GM12878 (cell line): ENCODE measurements around the gene MAP3K5. TPM values are rescaled to one million over a fixed set of nuclear protein-coding genes. Genes with fewer than 3 reads are reported as not detected.

Experiments
- ATAC-seq: fragments of 200-7000 bp; cut with Tn5 transposase; 3 replicates; pipeline ENCODE4 v1.9.1; 2020; ENCODE audit warnings: mild to moderate bottlenecking, moderate library complexity
- BruUV-seq: library from RNA; stranded (reverse); fragments of 400-500 nt; replicated peaks from 2 replicates; lab custom pipeline; 2021; lab: Mats Ljungman, UMichigan
- CTCF ChIA-PET: fragments of 300-600 bp; sonication (Branson Sonifier 250); formaldehyde crosslinking; extraction: SDS; loops from one replicate; lab custom pipeline; 2021; ENCODE audit warnings: inconsistent platforms; lab: Yijun Ruan, JAX
- POLR2A ChIA-PET: fragments of 350-600 bp; formaldehyde crosslinking; extraction: SDS; loops from one replicate; lab custom pipeline; 2021; ENCODE audit warnings: inconsistent platforms; lab: Charles Lee
- RAD21 ChIA-PET: fragments of 300-600 bp; sonication (Branson Sonifier 250); formaldehyde crosslinking; loops from one replicate; lab custom pipeline; 2023; ENCODE audit warnings: antibody characterized with exemption; ENCODE audit not compliant: unreplicated experiment; lab: Charles Lee
- SMC1A ChIA-PET: fragments of 300-600 bp; sonication (Branson Sonifier 250); formaldehyde crosslinking; loops from one replicate; lab custom pipeline; 2023; ENCODE audit not compliant: unreplicated experiment, uncharacterized antibody; lab: Charles Lee
- DNase-seq: peaks from one replicate; pipeline ENCODE4 v3.0.0-alpha.2; 2011; ENCODE audit warnings: low read depth, low spot score
- FAIRE-seq: peaks from 3 replicates; lab custom pipeline; 2011; peaks lifted over from hg19 to GRCh38; lab: Jason Lieb, UNC
- H2AFZ ChIP-seq: 2 replicates; pipeline ENCODE4 v1.6.0; 2011; ENCODE audit warnings: low read depth, low read length, control low read depth; ENCODE audit not compliant: control insufficient read depth
- H3K27ac ChIP-seq: 2 replicates; pipeline ENCODE4 v1.5.1; 2011; ENCODE audit warnings: control low read depth; ENCODE audit not compliant: control insufficient read depth, insufficient read depth
- H3K27me3 ChIP-seq, 2 experiments: replicated peaks in 1 of 2; 2 replicates each; pipeline versions ENCODE4 v1.6.0 to v1.6.1; 2011; ENCODE audit warnings: low read length in 1 of 2; ENCODE audit not compliant: control insufficient read depth in 2 of 2, insufficient read depth in 2 of 2
- H3K36me3 ChIP-seq, 2 experiments: 2 replicates each; pipeline ENCODE4 v1.5.1; 2011; ENCODE audit warnings: low read length in 1 of 2; ENCODE audit not compliant: control insufficient read depth in 2 of 2, insufficient read depth in 2 of 2
- H3K4me1 ChIP-seq: 2 replicates; pipeline ENCODE4 v1.6.1; 2011; ENCODE audit warnings: mild to moderate bottlenecking, low read length, moderate library complexity, mixed read lengths; ENCODE audit not compliant: control insufficient read depth, insufficient read depth
- H3K4me2 ChIP-seq: 2 replicates; pipeline ENCODE4 v1.6.0; 2011; ENCODE audit warnings: control low read depth; ENCODE audit not compliant: control insufficient read depth, insufficient read depth
- H3K4me3 ChIP-seq: fragments of 200-600 bp; sonication (generic); 2 replicates; pipeline ENCODE4 v1.5.1; 2016
- H3K79me2 ChIP-seq: 2 replicates; pipeline ENCODE4 v1.6.0; 2011; ENCODE audit warnings: low read length; ENCODE audit not compliant: control insufficient read depth, insufficient read depth
- H3K9ac ChIP-seq: 2 replicates; pipeline ENCODE4 v1.8.0; 2011; ENCODE audit warnings: low read length, control low read depth, mixed read lengths; ENCODE audit not compliant: control insufficient read depth, insufficient read depth
- H3K9me3 ChIP-seq: replicated peaks from 3 replicates; pipeline ENCODE4 v1.5.1; 2011; ENCODE audit warnings: mild to moderate bottlenecking, low read length; ENCODE audit not compliant: control insufficient read depth, insufficient read depth
- H4K20me1 ChIP-seq: 2 replicates; pipeline ENCODE4 v1.6.0; 2011; ENCODE audit not compliant: control insufficient read depth, insufficient read depth
- E2F4 ChIP-seq: IDR thresholded peaks from 2 replicates; pipeline ENCODE4 v1.6.1; 2012; ENCODE audit warnings: low read depth, low read length, improper control_type of control experiment
- FOS ChIP-seq: IDR thresholded peaks from 3 replicates; pipeline ENCODE4 v1.6.1; 2011; ENCODE audit warnings: borderline replicate concordance; ENCODE audit not compliant: insufficient read length; ENCODE audit errors: extremely low read depth
- GATAD2B ChIP-seq: fragments of 450-650 bp; conservative IDR thresholded peaks from 2 replicates; pipeline ENCODE4 v1.6.1; 2017; ENCODE audit warnings: low read depth, mild to moderate bottlenecking, moderate library complexity
- KLF5 ChIP-seq: fragments of 450-650 bp; IDR thresholded peaks from 2 replicates; pipeline ENCODE4 v1.6.1; 2014; ENCODE audit warnings: mild to moderate bottlenecking; ENCODE audit not compliant: partially characterized antibody
- MAX ChIP-seq: IDR thresholded peaks from 2 replicates; pipeline ENCODE4 v1.6.1; 2012; ENCODE audit warnings: low read depth, low read length, improper control_type of control experiment
- NR2C1 ChIP-seq: fragments of 450-650 bp; IDR thresholded peaks from 2 replicates; pipeline ENCODE4 v1.6.1; 2017; ENCODE audit warnings: antibody characterized with exemption, mild to moderate bottlenecking, moderate library complexity
- POLR2A ChIP-seq: IDR thresholded peaks from 2 replicates; pipeline ENCODE4 v1.6.1; 2011; ENCODE audit warnings: low read depth, mild to moderate bottlenecking, low read length
- POLR2AphosphoS5 ChIP-seq: IDR thresholded peaks from 2 replicates; pipeline ENCODE4 v1.6.1; 2011; ENCODE audit warnings: mild to moderate bottlenecking, low read length, inconsistent platforms
- TCF7 ChIP-seq: IDR thresholded peaks from 2 replicates; pipeline ENCODE4 v1.6.1; 2014; ENCODE audit warnings: antibody characterized with exemption, borderline replicate concordance
- WGBS: methylation state at CpG from one replicate; pipeline ENCODE4 v1.1.6; 2016; ENCODE audit warnings: low lambda C conversion rate; ENCODE audit not compliant: insufficient replicate concordance, insufficient coverage; ENCODE audit errors: missing lambda C conversion rate; 5-methylcytosine and 5-hydroxymethylcytosine counted together
- in situ Hi-C: fragments of 300-500 bp; cut with MboI; formaldehyde crosslinking; loops from 9 replicates; pipeline ENCODE4 v1.14.3; 2018; ENCODE audit warnings: mixed read lengths
- intact Hi-C: fragments of 100-400 bp; cut with micrococcal nuclease; formaldehyde crosslinking; loops from one replicate; pipeline ENCODE4 v1.14.2; 2022; ENCODE audit not compliant: unreplicated experiment
- polyA plus RNA-seq, 11 experiments: library from polyadenylated mRNA; depleted of rRNA in 4 of 11; unstranded in 6 of 11; stranded (reverse) in 5 of 11; fragments of >200 nt; fragmentation: Nextera tagmentation in 4 of 11; fragmentation: Illumina TruSeq in 1 of 11; extraction: Ambion mirVana in 4 of 11; extraction: Trizol in 1 of 11; gene quantifications; 1 replicate in 1 of 11; 2 replicates in 10 of 11; pipeline versions ENCODE4 v1.2.1 to v1.2.3, GENCODE V29; 2011 to 2016; ENCODE audit warnings: inconsistent platforms in 2 of 11, missing spikeins in 2 of 11, low read depth in 1 of 11
- total RNA-seq, 4 experiments: library from RNA; depleted of rRNA in 3 of 4; stranded (reverse); fragments of >200 nt in 3 of 4; fragmentation: Illumina TruSeq in 1 of 4; extraction: Trizol in 1 of 4; gene quantifications; 2 replicates each; pipeline versions ENCODE4 v1.2.1 to v1.2.3, GENCODE V29; 2013 to 2021
- TF ChIP-seq, protein P1 (sequence below): IDR thresholded peaks from 2 replicates; pipeline ENCODE4 v1.6.1; 2012; ENCODE audit warnings: improper control_type of control experiment, low read depth, low read length; ENCODE audit not compliant: insufficient replicate concordance
- TF ChIP-seq, protein P2 (sequence below): fragments of 450-650 bp; IDR thresholded peaks from 2 replicates; pipeline ENCODE4 v1.6.1; 2017; ENCODE audit warnings: borderline replicate concordance

The MAP3K5 gene
- total and polyA plus RNA-seq, 10 of the 15 experiments (the other 5 are each of a cell fraction or from before 2014, with no cell fraction given): 5.4 to 34.3 (median 26.4) TPM

GRCh38 chr6:136762022-136762975 lies 30.0 kb downstream of the MAP3K5 start:
- intact Hi-C loops: no loop called here
- peak overlapping the region; percentile 97 for H3K27ac ChIP-seq
- H3K27me3 ChIP-seq: no peaks in the 10 kb centered on the region
- FAIRE-seq (no peak), DNase-seq (no peak), ATAC-seq (peak; percentile 1)
- no peaks in the 10 kb centered on the region for H3K9me3 ChIP-seq
- H3K36me3 ChIP-seq: peaks cover 0 to 3% of the 10 kb centered on the region in 2 experiments; a peak in 1 of 4 replicates
- peak overlapping the region; percentile 75 for H3K9ac ChIP-seq
- 65% methylated on average over 3 of the region's 3 CpGs for WGBS
- H3K4me1 ChIP-seq: peaks cover 61% of the 10 kb centered on the region
- CTCF ChIA-PET: interaction anchor here (0.7 to 7.9 kb wide), 13 partner anchors 9 to 118 kb away, joined by 3 to 107 read pairs (median 6); partner anchors contain the start of gene MAP3K5
- POLR2A ChIA-PET: interaction anchor here (0.6 to 8.4 kb wide), 11 partner anchors 10 to 118 kb away, joined by 3 to 252 read pairs (median 8); partner anchors contain the start of gene MAP3K5
- SMC1A ChIA-PET: interaction anchor here (0.6 to 8.4 kb wide), 16 partner anchors 9 to 205 kb away, joined by 3 to 368 read pairs (median 8); partner anchors contain the start of gene MAP3K5
- peaks cover 95% of the 10 kb centered on the region for H3K79me2 ChIP-seq
- in situ Hi-C loops: no loop called here
- no peaks in the 10 kb centered on the region for H4K20me1 ChIP-seq
- no peak overlapping the region for H2AFZ ChIP-seq
- RAD21 ChIA-PET: interaction anchor here (0.8 to 8.4 kb wide), 12 partner anchors 10 to 118 kb away, joined by 3 to 363 read pairs (median 22); partner anchors contain the start of gene MAP3K5
- BruUV-seq: no TSS peak
- H3K4me3 ChIP-seq: peak overlapping the region; percentile 61
- H3K4me2 ChIP-seq: peak overlapping the region; percentile 92
- TF ChIP-seq, protein P1, sequence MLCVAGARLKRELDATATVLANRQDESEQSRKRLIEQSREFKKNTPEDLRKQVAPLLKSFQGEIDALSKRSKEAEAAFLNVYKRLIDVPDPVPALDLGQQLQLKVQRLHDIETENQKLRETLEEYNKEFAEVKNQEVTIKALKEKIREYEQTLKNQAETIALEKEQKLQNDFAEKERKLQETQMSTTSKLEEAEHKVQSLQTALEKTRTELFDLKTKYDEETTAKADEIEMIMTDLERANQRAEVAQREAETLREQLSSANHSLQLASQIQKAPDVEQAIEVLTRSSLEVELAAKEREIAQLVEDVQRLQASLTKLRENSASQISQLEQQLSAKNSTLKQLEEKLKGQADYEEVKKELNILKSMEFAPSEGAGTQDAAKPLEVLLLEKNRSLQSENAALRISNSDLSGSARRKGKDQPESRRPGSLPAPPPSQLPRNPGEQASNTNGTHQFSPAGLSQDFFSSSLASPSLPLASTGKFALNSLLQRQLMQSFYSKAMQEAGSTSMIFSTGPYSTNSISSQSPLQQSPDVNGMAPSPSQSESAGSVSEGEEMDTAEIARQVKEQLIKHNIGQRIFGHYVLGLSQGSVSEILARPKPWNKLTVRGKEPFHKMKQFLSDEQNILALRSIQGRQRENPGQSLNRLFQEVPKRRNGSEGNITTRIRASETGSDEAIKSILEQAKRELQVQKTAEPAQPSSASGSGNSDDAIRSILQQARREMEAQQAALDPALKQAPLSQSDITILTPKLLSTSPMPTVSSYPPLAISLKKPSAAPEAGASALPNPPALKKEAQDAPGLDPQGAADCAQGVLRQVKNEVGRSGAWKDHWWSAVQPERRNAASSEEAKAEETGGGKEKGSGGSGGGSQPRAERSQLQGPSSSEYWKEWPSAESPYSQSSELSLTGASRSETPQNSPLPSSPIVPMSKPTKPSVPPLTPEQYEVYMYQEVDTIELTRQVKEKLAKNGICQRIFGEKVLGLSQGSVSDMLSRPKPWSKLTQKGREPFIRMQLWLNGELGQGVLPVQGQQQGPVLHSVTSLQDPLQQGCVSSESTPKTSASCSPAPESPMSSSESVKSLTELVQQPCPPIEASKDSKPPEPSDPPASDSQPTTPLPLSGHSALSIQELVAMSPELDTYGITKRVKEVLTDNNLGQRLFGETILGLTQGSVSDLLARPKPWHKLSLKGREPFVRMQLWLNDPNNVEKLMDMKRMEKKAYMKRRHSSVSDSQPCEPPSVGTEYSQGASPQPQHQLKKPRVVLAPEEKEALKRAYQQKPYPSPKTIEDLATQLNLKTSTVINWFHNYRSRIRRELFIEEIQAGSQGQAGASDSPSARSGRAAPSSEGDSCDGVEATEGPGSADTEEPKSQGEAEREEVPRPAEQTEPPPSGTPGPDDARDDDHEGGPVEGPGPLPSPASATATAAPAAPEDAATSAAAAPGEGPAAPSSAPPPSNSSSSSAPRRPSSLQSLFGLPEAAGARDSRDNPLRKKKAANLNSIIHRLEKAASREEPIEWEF: no peak
- TF ChIP-seq TCF7 (no peak), NR2C1 (no peak), E2F4 (no peak), KLF5 (no peak), FOS (no peak), POLR2A (peak; percentile 29; the same call in 1 of the 2 replicates), GATAD2B (0 out of 2 replicates have a peak, but pooled peaks have one; percentile 49), POLR2AphosphoS5 (peak; percentile 67; the same call in 1 of the 2 replicates), MAX (no peak)
- TF ChIP-seq, protein P2, sequence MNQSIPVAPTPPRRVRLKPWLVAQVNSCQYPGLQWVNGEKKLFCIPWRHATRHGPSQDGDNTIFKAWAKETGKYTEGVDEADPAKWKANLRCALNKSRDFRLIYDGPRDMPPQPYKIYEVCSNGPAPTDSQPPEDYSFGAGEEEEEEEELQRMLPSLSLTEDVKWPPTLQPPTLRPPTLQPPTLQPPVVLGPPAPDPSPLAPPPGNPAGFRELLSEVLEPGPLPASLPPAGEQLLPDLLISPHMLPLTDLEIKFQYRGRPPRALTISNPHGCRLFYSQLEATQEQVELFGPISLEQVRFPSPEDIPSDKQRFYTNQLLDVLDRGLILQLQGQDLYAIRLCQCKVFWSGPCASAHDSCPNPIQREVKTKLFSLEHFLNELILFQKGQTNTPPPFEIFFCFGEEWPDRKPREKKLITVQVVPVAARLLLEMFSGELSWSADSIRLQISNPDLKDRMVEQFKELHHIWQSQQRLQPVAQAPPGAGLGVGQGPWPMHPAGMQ: no peak
